Astrocyte (in vitro differentiated cells and primary cell): Measurements from ENCODE around the gene SMAD7. TPM values are rescaled to one million over a fixed set of nuclear protein-coding genes. Genes with fewer than 3 reads are reported as not detected.

Experiments
- DNase-seq: peaks from one replicate; pipeline ENCODE4 v3.0.0-alpha.2; 2010; ENCODE audit warnings: low read depth
- FAIRE-seq: peaks from 2 replicates; lab custom pipeline; 2011; peaks lifted over from hg19 to GRCh38; lab: Jason Lieb, UNC
- H2AFZ ChIP-seq: 2 replicates; pipeline ENCODE4 v1.6.0; 2012; ENCODE audit warnings: low read depth, low read length, inconsistent platforms
- H3K27ac ChIP-seq: 2 replicates; pipeline ENCODE4 v1.5.1; 2011; ENCODE audit warnings: low read depth, low read length, inconsistent platforms
- H3K27me3 ChIP-seq: 2 replicates; pipeline ENCODE4 v1.6.0; 2011; ENCODE audit warnings: low read length, inconsistent platforms; ENCODE audit not compliant: insufficient read depth
- H3K36me3 ChIP-seq: 2 replicates; pipeline ENCODE4 v1.5.1; 2011; ENCODE audit warnings: low read length, inconsistent platforms; ENCODE audit not compliant: insufficient read depth
- H3K4me1 ChIP-seq: 2 replicates; pipeline ENCODE4 v1.5.1; 2011; ENCODE audit warnings: low read length, inconsistent platforms; ENCODE audit not compliant: insufficient read depth
- H3K4me2 ChIP-seq: 2 replicates; pipeline ENCODE4 v1.6.0; 2012; ENCODE audit warnings: low read length, inconsistent platforms
- H3K4me3 ChIP-seq: 2 replicates; pipeline ENCODE4 v1.5.1; 2011; ENCODE audit warnings: low read depth, mild to moderate bottlenecking, low read length, inconsistent platforms; ENCODE audit not compliant: insufficient read depth
- H3K79me2 ChIP-seq: 2 replicates; pipeline ENCODE4 v1.6.0; 2012; ENCODE audit warnings: mild to moderate bottlenecking, low read length, inconsistent platforms; ENCODE audit not compliant: insufficient read depth
- H3K9ac ChIP-seq: 2 replicates; pipeline ENCODE4 v1.6.0; 2012; ENCODE audit warnings: mild to moderate bottlenecking, low read length, inconsistent platforms
- H3K9me3 ChIP-seq: 2 replicates; pipeline ENCODE4 v1.5.1; 2012; ENCODE audit warnings: low read depth, mild to moderate bottlenecking, low read length, inconsistent platforms; ENCODE audit not compliant: insufficient read depth
- H4K20me1 ChIP-seq: 2 replicates; pipeline ENCODE4 v1.6.0; 2012; ENCODE audit warnings: low read length, inconsistent platforms; ENCODE audit not compliant: insufficient read depth
- H3K27ac Mint-ChIP-seq: one replicate; pipeline ENCODE4 v1.8.0; 2021; ENCODE audit warnings: mild to moderate bottlenecking, mixed read lengths; ENCODE audit not compliant: unreplicated experiment
- H3K27me3 Mint-ChIP-seq: one replicate; pipeline ENCODE4 v1.8.0; 2021; ENCODE audit warnings: low read depth, mixed read lengths; ENCODE audit not compliant: unreplicated experiment
- H3K36me3 Mint-ChIP-seq: one replicate; pipeline ENCODE4 v1.8.0; 2021; ENCODE audit warnings: low read depth, mixed read lengths; ENCODE audit not compliant: unreplicated experiment
- H3K4me1 Mint-ChIP-seq: one replicate; pipeline ENCODE4 v1.8.0; 2021; ENCODE audit warnings: low read depth, mixed read lengths; ENCODE audit not compliant: unreplicated experiment
- H3K4me3 Mint-ChIP-seq: one replicate; pipeline ENCODE4 v1.8.0; 2021; ENCODE audit warnings: mild to moderate bottlenecking, moderate library complexity, mixed read lengths; ENCODE audit not compliant: unreplicated experiment
- H3K9me3 Mint-ChIP-seq: one replicate; pipeline ENCODE4 v1.8.0; 2021; ENCODE audit warnings: mild to moderate bottlenecking, mixed read lengths; ENCODE audit not compliant: unreplicated experiment
- EZH2 ChIP-seq: IDR thresholded peaks from 2 replicates; pipeline ENCODE4 v1.6.1; 2012; ENCODE audit warnings: mild to moderate bottlenecking, low read length, inconsistent platforms; ENCODE audit not compliant: insufficient read depth
- total RNA-seq: library from RNA; stranded (reverse); gene quantifications from 2 replicates; pipeline ENCODE4 v1.2.1, GENCODE V29; 2021
- TF ChIP-seq, protein P1 (sequence below): IDR thresholded peaks from 2 replicates; pipeline ENCODE4 v1.5.1; 2011; ENCODE audit warnings: low read depth, mild to moderate bottlenecking, inconsistent platforms, low read length, moderate library complexity; ENCODE audit not compliant: insufficient read depth

Gene SMAD7
- total RNA-seq, 1 donor from 2014 or later: 62.9 TPM

DNA sequence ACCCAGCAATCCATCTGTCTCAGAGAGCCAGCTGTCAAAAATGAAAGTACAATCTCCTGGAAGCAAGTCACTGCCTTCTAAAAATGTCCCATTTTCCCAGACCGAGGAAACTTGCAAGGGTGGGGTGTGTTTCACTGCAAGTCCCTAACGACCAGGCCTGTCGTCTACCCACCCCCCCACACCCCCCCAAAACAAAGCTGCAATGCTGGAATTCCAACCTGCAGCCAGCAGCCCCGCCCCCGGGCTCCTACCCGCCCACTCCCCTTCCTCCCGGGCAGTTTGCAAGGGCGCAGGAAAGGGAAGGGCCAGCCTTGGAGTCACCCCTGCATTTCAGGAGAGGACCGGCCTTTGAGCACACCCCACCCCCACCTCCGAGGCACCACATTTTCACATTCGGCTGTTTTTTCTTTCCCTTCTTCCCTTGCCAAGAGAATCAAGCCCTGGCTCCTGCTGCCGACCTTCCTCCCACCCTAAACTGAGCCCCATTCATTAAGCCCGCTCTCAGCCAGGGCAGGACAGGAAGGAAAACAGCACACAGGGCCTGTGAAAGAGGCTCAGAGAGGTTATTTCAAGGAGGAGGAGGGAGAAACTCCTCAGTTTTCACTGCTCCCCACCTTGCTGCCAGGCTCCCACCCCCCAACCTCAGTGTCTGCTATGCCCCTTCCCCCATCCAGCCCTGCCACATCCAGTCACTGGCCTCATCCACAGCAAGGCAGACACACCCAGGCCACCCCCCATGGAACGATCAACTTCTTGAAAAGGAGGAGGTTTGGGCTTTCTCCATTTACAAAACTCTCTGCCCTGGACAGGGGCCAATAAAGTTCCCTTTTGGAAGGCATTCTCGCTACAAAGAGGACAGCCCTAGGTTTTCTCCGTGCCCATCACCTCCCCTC, 11.3 kb downstream of the SMAD7 start:
- FAIRE-seq: no peak
- H3K27ac Mint-ChIP-seq: peak overlapping the region; percentile 83
- TF ChIP-seq, protein P1, sequence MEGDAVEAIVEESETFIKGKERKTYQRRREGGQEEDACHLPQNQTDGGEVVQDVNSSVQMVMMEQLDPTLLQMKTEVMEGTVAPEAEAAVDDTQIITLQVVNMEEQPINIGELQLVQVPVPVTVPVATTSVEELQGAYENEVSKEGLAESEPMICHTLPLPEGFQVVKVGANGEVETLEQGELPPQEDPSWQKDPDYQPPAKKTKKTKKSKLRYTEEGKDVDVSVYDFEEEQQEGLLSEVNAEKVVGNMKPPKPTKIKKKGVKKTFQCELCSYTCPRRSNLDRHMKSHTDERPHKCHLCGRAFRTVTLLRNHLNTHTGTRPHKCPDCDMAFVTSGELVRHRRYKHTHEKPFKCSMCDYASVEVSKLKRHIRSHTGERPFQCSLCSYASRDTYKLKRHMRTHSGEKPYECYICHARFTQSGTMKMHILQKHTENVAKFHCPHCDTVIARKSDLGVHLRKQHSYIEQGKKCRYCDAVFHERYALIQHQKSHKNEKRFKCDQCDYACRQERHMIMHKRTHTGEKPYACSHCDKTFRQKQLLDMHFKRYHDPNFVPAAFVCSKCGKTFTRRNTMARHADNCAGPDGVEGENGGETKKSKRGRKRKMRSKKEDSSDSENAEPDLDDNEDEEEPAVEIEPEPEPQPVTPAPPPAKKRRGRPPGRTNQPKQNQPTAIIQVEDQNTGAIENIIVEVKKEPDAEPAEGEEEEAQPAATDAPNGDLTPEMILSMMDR: no peak
- no peak for TF ChIP-seq EZH2
- H3K4me3 ChIP-seq: peak overlapping the region; percentile 38
- DNase-seq: peak; percentile 65
- H3K4me1 Mint-ChIP-seq: peaks cover 86% of the 10 kb centered on the region
- H3K36me3 Mint-ChIP-seq: peaks cover 29% of the 10 kb centered on the region
- peaks cover 100% of the 10 kb centered on the region for H3K79me2 ChIP-seq
- H2AFZ ChIP-seq: no peak overlapping the region
- H3K36me3 ChIP-seq: peaks cover 31% of the 10 kb centered on the region
- H3K27me3 ChIP-seq: no peaks in the 10 kb centered on the region
- peaks cover 91% of the 10 kb centered on the region for H4K20me1 ChIP-seq
- peaks cover 87% of the 10 kb centered on the region for H3K4me1 ChIP-seq
- no peaks in the 10 kb centered on the region for H3K9me3 ChIP-seq
- H3K9ac ChIP-seq: peak overlapping the region; percentile 78
- peak overlapping the region; percentile 96 for H3K4me3 Mint-ChIP-seq
- H3K27me3 Mint-ChIP-seq: no peaks in the 10 kb centered on the region
- H3K4me2 ChIP-seq: peak overlapping the region; percentile 84
- no peaks in the 10 kb centered on the region for H3K9me3 Mint-ChIP-seq
- H3K27ac ChIP-seq: peak overlapping the region; percentile 69

DNA sequence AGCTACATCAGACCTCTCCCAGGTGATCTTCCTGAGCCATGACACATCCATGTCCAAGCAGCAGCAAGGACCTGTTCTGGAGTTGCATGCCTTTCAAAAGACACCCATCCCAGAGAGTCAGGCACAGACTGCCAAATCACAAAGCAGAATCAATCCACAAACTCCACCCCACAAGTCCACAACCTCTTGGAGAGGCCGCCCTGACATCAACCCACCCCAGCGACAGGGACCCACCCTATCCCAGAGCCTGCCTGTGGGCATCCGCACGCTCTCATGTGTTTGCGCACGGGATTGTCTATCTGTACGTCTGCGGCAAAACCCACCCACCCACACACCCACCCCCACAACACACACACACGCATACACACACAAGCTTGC, 11.9 kb downstream of the SMAD7 start:
- peak overlapping the region; percentile 69 for H3K27ac ChIP-seq

More for the DNA sequence above, 11.9 kb downstream of the SMAD7 start:
- peaks cover 86% of the 10 kb centered on the region for H3K4me1 Mint-ChIP-seq
- Histone ChIP-seq H3K4me3 (no peak overlapping the region), H3K36me3 (peaks cover 25% of the 10 kb centered on the region), H3K4me2 (peak overlapping the region; percentile 84), H3K79me2 (peaks cover 100% of the 10 kb centered on the region), H2AFZ (no peak overlapping the region), H4K20me1 (peaks cover 90% of the 10 kb centered on the region), H3K4me1 (peaks cover 87% of the 10 kb centered on the region), H3K9me3 (no peaks in the 10 kb centered on the region), H3K9ac (no peak overlapping the region), H3K27me3 (no peaks in the 10 kb centered on the region)
- no peaks in the 10 kb centered on the region for H3K27me3 Mint-ChIP-seq
- peak overlapping the region; percentile 66 for H3K4me3 Mint-ChIP-seq
- H3K27ac Mint-ChIP-seq: no peak overlapping the region
- FAIRE-seq: no peak
- no peak for TF ChIP-seq EZH2
- TF ChIP-seq, protein P1: no peak
- peaks cover 23% of the 10 kb centered on the region for H3K36me3 Mint-ChIP-seq
- no peaks in the 10 kb centered on the region for H3K9me3 Mint-ChIP-seq
- DNase-seq: no peak
